Hepatocyte (in vitro differentiated cells): ENCODE data around the gene QARS1. TPM values are rescaled to one million over a fixed set of nuclear protein-coding genes. Genes with fewer than 3 reads are reported as not detected.
A peak's percentile ranks its signal among the peaks of the same experiment; 100 is the strongest.

Source experiments
- DNase-seq: peaks from one replicate; pipeline ENCODE4 v3.0.0-alpha.2; 2016; ENCODE audit warnings: low spot score
- H2AFZ ChIP-seq: fragments of 200-600 bp; sonication (generic); 2 replicates; pipeline ENCODE4 v1.6.0; 2016; ENCODE audit warnings: antibody characterized with exemption, mild to moderate bottlenecking
- H3K27ac ChIP-seq: fragments of 200-600 bp; sonication (generic); 2 replicates; pipeline ENCODE4 v1.5.1; 2016; ENCODE audit warnings: mild to moderate bottlenecking
- H3K27me3 ChIP-seq: fragments of 200-600 bp; sonication (generic); 2 replicates; pipeline ENCODE4 v1.6.1; 2016
- H3K36me3 ChIP-seq: fragments of 200-600 bp; sonication (generic); replicated peaks from 2 replicates; pipeline ENCODE4 v1.5.1; 2016; ENCODE audit warnings: low read depth; ENCODE audit not compliant: insufficient read depth
- H3K4me1 ChIP-seq: fragments of 200-600 bp; sonication (generic); 2 replicates; pipeline ENCODE4 v1.5.1; 2016; ENCODE audit warnings: mild to moderate bottlenecking, moderate library complexity; ENCODE audit not compliant: insufficient read depth
- H3K4me2 ChIP-seq: fragments of 200-600 bp; sonication (generic); 2 replicates; pipeline ENCODE4 v1.6.0; 2016
- H3K4me3 ChIP-seq: fragments of 200-600 bp; sonication (generic); 2 replicates; pipeline ENCODE4 v1.5.1; 2016; ENCODE audit warnings: mild to moderate bottlenecking
- H3K79me2 ChIP-seq: fragments of 200-600 bp; sonication (generic); 2 replicates; pipeline ENCODE4 v1.6.0; 2017; ENCODE audit warnings: mild to moderate bottlenecking
- H3K9me2 ChIP-seq: fragments of 200-600 bp; sonication (generic); replicated peaks from 2 replicates; pipeline ENCODE4 v1.6.0; 2017; ENCODE audit warnings: mild to moderate bottlenecking; ENCODE audit not compliant: insufficient read depth
- H3K9me3 ChIP-seq: fragments of 200-600 bp; sonication (generic); 2 replicates; pipeline ENCODE4 v1.5.1; 2016; ENCODE audit warnings: low read depth, mild to moderate bottlenecking
- H4K20me1 ChIP-seq: fragments of 200-600 bp; sonication (generic); 2 replicates; pipeline ENCODE4 v1.6.0; 2016; ENCODE audit warnings: mild to moderate bottlenecking; ENCODE audit not compliant: insufficient read depth, poor library complexity, severe bottlenecking
- CTCF ChIP-seq: fragments of 200-600 bp; sonication (generic); IDR thresholded peaks from 2 replicates; pipeline ENCODE4 v1.5.1; 2016; ENCODE audit warnings: antibody characterized with exemption, mild to moderate bottlenecking; ENCODE audit not compliant: poor library complexity
- EZH2 ChIP-seq: fragments of 200-600 bp; sonication (generic); IDR thresholded peaks from 2 replicates; pipeline ENCODE4 v1.6.1; 2016; ENCODE audit warnings: antibody characterized with exemption, mild to moderate bottlenecking, borderline replicate concordance
- EZH2phosphoT487 ChIP-seq: fragments of 200-600 bp; sonication (generic); IDR thresholded peaks from one replicate; pipeline ENCODE4 v1.6.1; 2018; ENCODE audit warnings: antibody characterized with exemption, mild to moderate bottlenecking, low read depth, moderate library complexity; ENCODE audit not compliant: unreplicated experiment, severe bottlenecking
- WGBS: methylation state at CpG from one replicate; pipeline ENCODE4 v1.1.6; 2016; ENCODE audit warnings: low lambda C conversion rate; ENCODE audit errors: missing lambda C conversion rate; 5-methylcytosine and 5-hydroxymethylcytosine counted together
- polyA plus RNA-seq: library from polyadenylated mRNA; unstranded; fragments of >200 nt; fragmentation: Nextera tagmentation; extraction: Ambion mirVana; gene quantifications from 2 replicates; pipeline ENCODE4 v1.2.1, GENCODE V29; 2016
- total RNA-seq: library from RNA; depleted of rRNA; stranded (reverse); fragments of >200 nt; gene quantifications from 2 replicates; pipeline ENCODE4 v1.2.3, GENCODE V29; 2014

Gene QARS1
- 206 and 232 TPM in 2 replicates for total RNA-seq
- 104 and 112 TPM in 2 replicates for polyA plus RNA-seq

DNA sequence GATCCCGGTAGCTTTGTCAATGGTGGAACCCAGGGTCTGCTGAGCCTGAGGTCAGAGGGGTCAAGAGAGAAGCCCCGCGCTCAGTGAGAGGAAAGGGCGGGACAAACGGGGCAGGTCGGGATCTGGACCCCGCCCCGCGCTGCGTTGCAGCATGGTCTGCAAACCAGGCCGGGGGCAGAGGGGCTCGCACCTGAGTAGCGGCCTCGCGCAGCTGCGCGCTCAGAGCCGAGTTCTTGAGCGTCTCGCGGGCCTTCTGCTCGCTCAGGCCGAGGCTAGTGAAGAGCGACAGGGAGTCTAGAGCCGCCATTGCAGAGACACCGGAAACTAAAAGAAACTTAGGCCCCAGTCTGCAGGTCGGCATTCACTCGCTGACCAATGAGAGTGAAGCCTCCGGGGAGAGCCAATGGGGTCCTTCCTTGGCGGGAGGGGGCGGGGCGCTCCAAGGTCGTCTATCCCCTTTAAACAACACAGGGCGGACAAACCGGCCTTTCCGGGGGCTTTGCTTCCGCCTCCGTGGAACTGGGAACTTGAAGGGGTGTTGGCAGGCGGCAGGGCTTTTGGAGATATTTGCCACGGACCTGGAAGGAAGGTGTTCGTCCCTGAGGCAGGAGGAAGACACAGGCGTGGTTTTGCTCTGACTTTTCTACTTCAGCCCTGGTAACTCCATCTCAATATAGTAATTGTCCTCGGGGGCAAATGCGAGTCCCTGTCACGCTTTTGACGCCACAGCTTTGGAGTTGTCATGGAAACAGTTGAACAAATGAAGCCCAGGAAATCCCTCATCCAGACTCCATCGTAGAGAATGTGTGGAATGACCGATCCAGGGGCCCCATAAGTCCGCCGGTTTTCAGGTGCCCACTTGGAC, at the start of gene QARS1:
TSS of gene QARS1 (minus strand) at position 331 of the 865 bp plus-strand sequence. CDS start at position 307, 24 bp downstream.
- no peaks in the 10 kb centered on the region for H4K20me1 ChIP-seq
- H3K27ac ChIP-seq, result peak within 1 kb of the TSS; percentile 89
- H3K9me3 ChIP-seq, result no peaks in the 10 kb centered on the region
- TF ChIP-seq EZH2, result no peak
- no peak for TF ChIP-seq EZH2phosphoT487
- TF ChIP-seq CTCF, result no peak
- H3K4me3 ChIP-seq, result peak within 1 kb of the TSS; percentile 64
- H3K4me2 ChIP-seq, result peak within 1 kb of the TSS; percentile 95
- H3K27me3 ChIP-seq, result no peaks in the 10 kb centered on the region
- peak within 1 kb of the TSS; percentile 67 for H2AFZ ChIP-seq
- H3K36me3 ChIP-seq, result no peaks in the 10 kb centered on the region
- peaks cover 20% of the 10 kb centered on the region for H3K79me2 ChIP-seq
- WGBS, result 1% methylated on average over 50 of the region's 50 CpGs
- no peaks in the 10 kb centered on the region for H3K9me2 ChIP-seq
- peak; percentile 95 for DNase-seq
- peaks cover 5% of the 10 kb centered on the region for H3K4me1 ChIP-seq

DNA sequence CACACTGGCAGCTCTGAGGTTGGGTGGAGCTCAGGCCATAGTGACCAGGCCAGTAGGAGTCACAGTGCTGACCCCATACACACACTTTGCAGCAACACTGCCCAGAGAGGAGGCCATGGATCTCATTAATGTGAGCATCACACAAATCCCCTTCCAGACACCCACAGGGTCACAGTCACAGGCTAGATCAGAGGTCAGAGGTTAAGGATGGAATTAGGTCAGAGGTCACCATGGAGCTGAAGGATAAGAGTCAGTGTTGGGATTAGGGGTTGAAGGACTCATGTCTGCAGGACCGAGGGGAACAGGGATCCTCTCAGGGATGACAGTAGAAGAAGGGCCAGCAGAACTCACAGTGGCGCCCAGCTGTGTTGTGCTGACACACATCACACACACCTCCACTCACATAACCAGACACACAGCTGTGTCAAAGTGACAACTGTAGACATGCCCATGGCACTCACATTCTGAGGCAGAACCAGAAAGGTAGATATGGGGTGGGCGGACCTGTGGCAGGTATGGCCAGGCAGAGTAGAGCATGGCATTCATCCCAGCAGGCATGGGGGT, 48.9 kb upstream of the QARS1 start:
- Histone ChIP-seq H3K4me1 (no peaks in the 10 kb centered on the region), H2AFZ (no peak overlapping the region), H3K4me3 (no peak overlapping the region), H3K27ac (no peak overlapping the region), H3K27me3 (no peaks in the 10 kb centered on the region), H3K36me3 (no peaks in the 10 kb centered on the region), H4K20me1 (no peaks in the 10 kb centered on the region), H3K4me2 (no peak overlapping the region), H3K9me3 (no peaks in the 10 kb centered on the region), H3K79me2 (no peaks in the 10 kb centered on the region), H3K9me2 (no peaks in the 10 kb centered on the region)
- DNase-seq, result no peak
- 91% methylated on average over 3 of the region's 3 CpGs for WGBS
- TF ChIP-seq EZH2phosphoT487, result no peak

DNA sequence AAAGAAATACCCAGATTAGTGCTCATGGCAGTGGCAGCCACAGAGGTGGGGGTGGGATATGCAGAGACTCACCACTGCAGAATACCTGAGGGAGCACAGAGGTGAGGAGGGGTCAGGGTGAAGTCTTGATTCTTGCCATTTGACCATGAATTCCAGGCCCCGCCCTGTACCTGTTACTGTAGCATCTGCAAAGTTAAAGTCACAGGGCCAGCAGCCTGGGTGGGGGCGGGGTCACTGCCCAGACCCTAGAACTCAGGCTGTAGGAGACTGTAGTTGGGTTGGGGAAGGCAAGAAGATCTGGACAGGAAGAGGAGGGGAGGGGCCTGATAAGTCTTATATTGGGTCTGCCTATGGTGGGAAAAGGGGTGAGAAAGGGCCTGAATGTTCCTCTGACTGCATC, 47.1 kb upstream of the QARS1 start:
- H3K4me2 ChIP-seq, result no peak overlapping the region
- no peaks in the 10 kb centered on the region for H3K9me3 ChIP-seq
- no peaks in the 10 kb centered on the region for H3K9me2 ChIP-seq
- no peaks in the 10 kb centered on the region for H3K4me1 ChIP-seq
- H2AFZ ChIP-seq, result no peak overlapping the region
- H3K4me3 ChIP-seq, result no peak overlapping the region
- H3K79me2 ChIP-seq, result no peaks in the 10 kb centered on the region
- no peaks in the 10 kb centered on the region for H4K20me1 ChIP-seq
- TF ChIP-seq CTCF (no peak), EZH2phosphoT487 (no peak), EZH2 (no peak)
- no peaks in the 10 kb centered on the region for H3K27me3 ChIP-seq
- no peak overlapping the region for H3K27ac ChIP-seq
- 83% methylated on average over 2 of the region's 2 CpGs for WGBS
- DNase-seq, result peak; percentile 2
- no peaks in the 10 kb centered on the region for H3K36me3 ChIP-seq

GRCh38 chr3:49148159-49148558, 43.6 kb upstream of the QARS1 start:
- WGBS, result 84% methylated on average over 3 of the region's 5 CpGs
- no peak overlapping the region for H2AFZ ChIP-seq
- DNase-seq, result no peak
- no peak overlapping the region for H3K4me3 ChIP-seq
- H4K20me1 ChIP-seq, result no peaks in the 10 kb centered on the region
- no peak overlapping the region for H3K4me2 ChIP-seq
- H3K36me3 ChIP-seq, result no peaks in the 10 kb centered on the region
- no peaks in the 10 kb centered on the region for H3K4me1 ChIP-seq
- no peak overlapping the region for H3K27ac ChIP-seq
- no peaks in the 10 kb centered on the region for H3K79me2 ChIP-seq
- H3K9me3 ChIP-seq, result no peaks in the 10 kb centered on the region
- no peaks in the 10 kb centered on the region for H3K27me3 ChIP-seq
- no peaks in the 10 kb centered on the region for H3K9me2 ChIP-seq
- no peak for TF ChIP-seq EZH2
- TF ChIP-seq CTCF, result no peak
- no peak for TF ChIP-seq EZH2phosphoT487
